ENCODE data around the gene METTL3. TPM values are rescaled to one million over a fixed set of nuclear protein-coding genes. Genes with fewer than 3 reads are reported as not detected.

The METTL3 gene
- total RNA-seq, 4 donors from 2014 or later = 40.6 to 64.4 (median 48.0) TPM

GRCh38 chr14:21503376-21503775, 7.8 kb downstream of the METTL3 start:
- no peaks in the 10 kb centered on the region for H3K9me3 ChIP-seq
- WGBS = 70% methylated on average over 4 of the region's 4 CpGs
- no peak for TF ChIP-seq EP300 (IDR thresholded peaks at IDR 0.05)
- TF ChIP-seq POLR2AphosphoS5 (IDR thresholded peaks at IDR 0.05) = no peak
- TF ChIP-seq POLR2A (IDR thresholded peaks at IDR 0.05; ENCODE audit: low read depth) = no peak
- TF ChIP-seq, protein P1, sequence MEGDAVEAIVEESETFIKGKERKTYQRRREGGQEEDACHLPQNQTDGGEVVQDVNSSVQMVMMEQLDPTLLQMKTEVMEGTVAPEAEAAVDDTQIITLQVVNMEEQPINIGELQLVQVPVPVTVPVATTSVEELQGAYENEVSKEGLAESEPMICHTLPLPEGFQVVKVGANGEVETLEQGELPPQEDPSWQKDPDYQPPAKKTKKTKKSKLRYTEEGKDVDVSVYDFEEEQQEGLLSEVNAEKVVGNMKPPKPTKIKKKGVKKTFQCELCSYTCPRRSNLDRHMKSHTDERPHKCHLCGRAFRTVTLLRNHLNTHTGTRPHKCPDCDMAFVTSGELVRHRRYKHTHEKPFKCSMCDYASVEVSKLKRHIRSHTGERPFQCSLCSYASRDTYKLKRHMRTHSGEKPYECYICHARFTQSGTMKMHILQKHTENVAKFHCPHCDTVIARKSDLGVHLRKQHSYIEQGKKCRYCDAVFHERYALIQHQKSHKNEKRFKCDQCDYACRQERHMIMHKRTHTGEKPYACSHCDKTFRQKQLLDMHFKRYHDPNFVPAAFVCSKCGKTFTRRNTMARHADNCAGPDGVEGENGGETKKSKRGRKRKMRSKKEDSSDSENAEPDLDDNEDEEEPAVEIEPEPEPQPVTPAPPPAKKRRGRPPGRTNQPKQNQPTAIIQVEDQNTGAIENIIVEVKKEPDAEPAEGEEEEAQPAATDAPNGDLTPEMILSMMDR (IDR thresholded peaks at IDR 0.05) = no peak
- peaks cover 11 to 70% (median 54%) of the 10 kb centered on the region in 4 donors for H3K36me3 ChIP-seq
- H3K4me1 ChIP-seq = peaks cover 0 to 21% (median 12%) of the 10 kb centered on the region in 4 donors
- intact Hi-C loops (cut with DNase I) = no loop called here
- H3K4me3 ChIP-seq = no peak overlapping the region
- H3K27ac ChIP-seq (replicated peaks in 1 of 4) = no peak overlapping the region
- DNase-seq (ENCODE audit: extremely low spot score) = no peak
- no peaks in the 10 kb centered on the region for H3K27me3 ChIP-seq

DNA sequence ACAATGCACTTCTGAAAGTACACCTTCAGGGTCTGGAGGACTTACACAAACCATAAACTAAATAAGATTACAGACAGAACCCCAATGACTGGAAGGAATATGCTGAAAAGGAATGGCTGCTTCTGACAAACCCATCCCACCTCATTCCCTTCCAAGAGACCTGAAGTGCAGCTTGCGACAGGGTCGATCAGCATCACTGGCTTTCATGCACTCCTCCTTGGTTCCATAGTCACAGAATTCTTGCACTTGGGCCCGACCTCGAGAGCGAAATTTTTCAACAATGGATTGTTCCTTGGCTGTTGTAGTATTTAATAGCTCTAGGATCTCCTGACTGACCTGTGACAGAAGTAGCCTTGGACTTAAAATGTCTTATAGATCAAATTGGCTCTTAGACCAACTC, 9.6 kb downstream of the METTL3 start:
- Histone ChIP-seq H3K4me3 (no peak overlapping the region), H3K4me1 (peaks cover 0 to 18% (median 3%) of the 10 kb centered on the region in 4 donors), H3K27me3 (no peaks in the 10 kb centered on the region), H3K9me3 (no peaks in the 10 kb centered on the region), H3K27ac (replicated peaks in 1 of 4) (no peak overlapping the region), H3K36me3 (peaks cover 20 to 72% (median 67%) of the 10 kb centered on the region in 4 donors)
- intact Hi-C loops (cut with DNase I) = no loop called here
- 91% methylated on average over 5 of the region's 5 CpGs for WGBS
- TF ChIP-seq, protein P1 (IDR thresholded peaks at IDR 0.05) = no peak
- TF ChIP-seq EP300 (IDR thresholded peaks at IDR 0.05) (no peak), POLR2AphosphoS5 (IDR thresholded peaks at IDR 0.05) (no peak), POLR2A (IDR thresholded peaks at IDR 0.05; ENCODE audit: low read depth) (no peak)
- DNase-seq (ENCODE audit: extremely low spot score) = no peak

DNA sequence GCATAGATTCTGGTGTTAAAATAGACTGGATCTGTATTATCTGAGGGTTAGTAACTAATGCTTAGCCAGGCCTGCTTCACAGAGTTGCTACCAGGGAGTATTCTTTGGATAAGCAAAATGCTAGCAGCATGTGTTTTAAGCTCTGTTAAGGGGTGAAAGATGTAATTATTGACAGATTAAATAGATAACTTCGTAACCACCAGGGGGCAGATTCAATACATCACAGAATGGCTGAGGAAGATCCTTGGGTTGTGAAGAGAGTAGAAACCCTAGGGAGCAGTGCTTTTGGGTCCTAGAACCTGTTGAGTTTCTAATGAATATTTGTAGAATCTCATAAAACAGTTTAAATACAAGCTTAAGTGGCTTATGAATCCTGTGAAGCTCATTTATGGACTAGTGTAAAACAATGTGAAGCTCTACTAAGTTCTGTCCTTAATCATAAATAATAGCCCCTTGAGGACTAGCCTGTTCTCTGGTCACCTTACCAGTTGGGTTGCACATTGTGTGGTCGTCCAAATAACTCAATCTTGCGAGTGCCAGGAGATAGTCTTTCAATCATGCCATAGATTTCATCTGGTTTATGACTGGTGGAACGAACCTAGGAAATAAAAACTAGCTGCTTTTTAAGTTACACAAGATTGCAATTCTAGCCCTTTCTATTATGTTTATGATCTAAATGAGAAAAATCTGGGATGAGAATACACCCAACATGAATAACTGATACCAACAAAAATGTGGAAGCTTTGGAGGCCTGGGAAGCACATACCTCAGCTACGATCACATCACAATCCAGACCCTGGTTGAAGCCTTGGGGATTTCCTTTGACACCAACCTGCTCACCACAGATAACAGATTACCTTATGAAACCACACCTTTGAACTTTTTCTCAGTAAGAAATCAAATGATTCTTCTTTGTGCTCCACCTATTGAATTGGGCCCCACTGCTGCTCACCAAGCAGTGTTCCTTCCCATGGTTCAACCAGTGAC, 12.3 kb downstream of the METTL3 start:
- intact Hi-C loops (cut with DNase I) = loop anchor here (1.0 kb wide), 1 partner anchor 58 kb away; no protein-coding TSS in a partner anchor
- DNase-seq (ENCODE audit: extremely low spot score) = no peak
- no peak for TF ChIP-seq POLR2AphosphoS5 (IDR thresholded peaks at IDR 0.05)
- TF ChIP-seq EP300 (IDR thresholded peaks at IDR 0.05) = no peak
- no peak for TF ChIP-seq POLR2A (IDR thresholded peaks at IDR 0.05; ENCODE audit: low read depth)
- TF ChIP-seq, protein P1 (IDR thresholded peaks at IDR 0.05) = peak; percentile 36 to 49 (median 48)
- peaks cover 0 to 10% (median 0%) of the 10 kb centered on the region in 4 donors for H3K4me1 ChIP-seq
- H3K27me3 ChIP-seq = no peaks in the 10 kb centered on the region
- peaks cover 42 to 100% (median 93%) of the 10 kb centered on the region in 4 donors for H3K36me3 ChIP-seq
- no peaks in the 10 kb centered on the region for H3K9me3 ChIP-seq
- H3K27ac ChIP-seq (replicated peaks in 1 of 4) = peak overlapping the region in 1 of 4 donors; percentile 40
- H3K4me3 ChIP-seq = no peak overlapping the region
- 56% methylated on average over 5 of the region's 5 CpGs for WGBS

GRCh38 chr14:21496453-21496852, 14.7 kb downstream of the METTL3 start:
- no peak for DNase-seq (ENCODE audit: extremely low spot score)
- 80% methylated on average over 2 of the region's 2 CpGs for WGBS
- TF ChIP-seq, protein P1 (IDR thresholded peaks at IDR 0.05) = no peak
- TF ChIP-seq POLR2AphosphoS5 (IDR thresholded peaks at IDR 0.05) (no peak), EP300 (IDR thresholded peaks at IDR 0.05) (no peak), POLR2A (IDR thresholded peaks at IDR 0.05; ENCODE audit: low read depth) (no peak)
- no peak overlapping the region for H3K27ac ChIP-seq (replicated peaks in 1 of 4)
- intact Hi-C loops (cut with DNase I) = no loop called here
- H3K4me1 ChIP-seq = peaks cover 0 to 10% (median 0%) of the 10 kb centered on the region in 4 donors
- no peaks in the 10 kb centered on the region for H3K9me3 ChIP-seq
- no peaks in the 10 kb centered on the region for H3K27me3 ChIP-seq
- H3K4me3 ChIP-seq = no peak overlapping the region
- H3K36me3 ChIP-seq = peaks cover 58 to 100% (median 94%) of the 10 kb centered on the region in 4 donors
